Keratinocyte (primary cell): ENCODE measurements around the gene MFF. TPM values are rescaled to one million over a fixed set of nuclear protein-coding genes. Genes with fewer than 3 reads are reported as not detected.

Source experiments
- DNase-seq: peaks from one replicate; pipeline ENCODE4 v3.0.0-alpha.2; 2011; ENCODE audit warnings: low read depth, missing footprints, low spot score
- FAIRE-seq: peaks from 2 replicates; lab custom pipeline; 2011; peaks lifted over from hg19 to GRCh38; lab: Jason Lieb, UNC
- H2AFZ ChIP-seq: 2 replicates; pipeline ENCODE4 v1.6.0; 2012; ENCODE audit warnings: low read length, control low read depth, inconsistent platforms; ENCODE audit not compliant: control insufficient read depth
- H3K27ac ChIP-seq: 2 replicates; pipeline ENCODE4 v1.5.1; 2011; ENCODE audit warnings: low read length; ENCODE audit not compliant: control insufficient read depth, insufficient read depth
- H3K27me3 ChIP-seq: 3 replicates; pipeline ENCODE4 v1.6.0; 2011; ENCODE audit warnings: low read length; ENCODE audit not compliant: control insufficient read depth, insufficient read depth; ENCODE audit errors: extremely low read depth
- H3K36me3 ChIP-seq, 2 experiments: 2 replicates in 1 of 2; 3 replicates in 1 of 2; pipeline ENCODE4 v1.5.1; 2011; ENCODE audit warnings: low read length in 2 of 2, mild to moderate bottlenecking in 1 of 2; ENCODE audit not compliant: control insufficient read depth in 2 of 2, insufficient read depth in 2 of 2; ENCODE audit errors: extremely low read depth in 1 of 2
- H3K4me1 ChIP-seq: 3 replicates; pipeline ENCODE4 v1.5.1; 2011; ENCODE audit warnings: low read length; ENCODE audit not compliant: control insufficient read depth, insufficient read depth; ENCODE audit errors: extremely low read depth
- H3K4me2 ChIP-seq: 3 replicates; pipeline ENCODE4 v1.6.0; 2011; ENCODE audit warnings: low read depth, low read length; ENCODE audit not compliant: control insufficient read depth, insufficient read depth; ENCODE audit errors: extremely low read depth
- H3K4me3 ChIP-seq, 3 experiments: fragments of 200-600 bp in 1 of 3; sonication (generic) in 1 of 3; 2 replicates in 2 of 3; 3 replicates in 1 of 3; pipeline ENCODE4 v1.5.1; 2011 to 2016; ENCODE audit warnings: low read length in 3 of 3, mild to moderate bottlenecking in 3 of 3, control low read depth in 2 of 3, inconsistent platforms in 1 of 3, low read depth in 1 of 3, mixed read lengths in 1 of 3, mixed run types in 1 of 3, moderate library complexity in 1 of 3; ENCODE audit not compliant: control insufficient read depth in 2 of 3, insufficient read depth in 2 of 3; ENCODE audit errors: extremely low read depth in 1 of 3
- H3K79me2 ChIP-seq: 2 replicates; pipeline ENCODE4 v1.6.0; 2012; ENCODE audit warnings: low read length; ENCODE audit not compliant: control insufficient read depth, insufficient read depth
- H3K9ac ChIP-seq: 3 replicates; pipeline ENCODE4 v1.6.0; 2011; ENCODE audit warnings: low read length; ENCODE audit not compliant: control insufficient read depth, insufficient read depth; ENCODE audit errors: extremely low read depth
- H3K9me1 ChIP-seq: 3 replicates; pipeline ENCODE4 v1.6.0; 2011; ENCODE audit warnings: low read length; ENCODE audit not compliant: control insufficient read depth, insufficient read depth; ENCODE audit errors: extremely low read depth
- H3K9me3 ChIP-seq: 2 replicates; pipeline ENCODE4 v1.5.1; 2012; ENCODE audit warnings: low read depth, low read length; ENCODE audit not compliant: control insufficient read depth
- H4K20me1 ChIP-seq: 3 replicates; pipeline ENCODE4 v1.6.0; 2011; ENCODE audit warnings: low read length; ENCODE audit not compliant: control insufficient read depth, insufficient read depth; ENCODE audit errors: extremely low read depth
- CTCF ChIP-seq, 3 experiments: IDR thresholded peaks in 1 of 3; conservative IDR thresholded peaks in 1 of 3; optimal IDR thresholded peaks in 1 of 3; 2 replicates in 2 of 3; 3 replicates in 1 of 3; pipeline versions ENCODE3 to v1.5.1; 2011; ENCODE audit warnings: low read length in 3 of 3, mild to moderate bottlenecking in 3 of 3, moderate library complexity in 2 of 3, control low read depth in 1 of 3, inconsistent platforms in 1 of 3; ENCODE audit not compliant: insufficient read depth in 2 of 3; ENCODE audit errors: extremely low read depth in 1 of 3
- EZH2 ChIP-seq: IDR thresholded peaks from one replicate; pipeline ENCODE4 v1.6.1; 2012; ENCODE audit warnings: inconsistent platforms, mild to moderate bottlenecking, low read length, moderate library complexity
- dilution Hi-C: fragments of 300-500 bp; cut with MboI; formaldehyde crosslinking; loops from one replicate; pipeline ENCODE4 v1.7.0; 2020; ENCODE audit warnings: low sequenced_read_pairs; ENCODE audit not compliant: extremely low pct_ligation_motif_present
- polyA plus RNA-seq, 5 experiments: library from polyadenylated mRNA; depleted of rRNA in 3 of 5; stranded (reverse) in 3 of 5; stranded (forward) in 1 of 5; unstranded in 1 of 5; fragments of >200 nt; gene quantifications; 1 replicate in 1 of 5; 2 replicates in 3 of 5; 3 replicates in 1 of 5; pipeline versions ENCODE4 v1.2.1 to v1.2.3, GENCODE V29; 2011 to 2012; ENCODE audit warnings: missing spikeins in 2 of 5, low read depth in 1 of 5, low replicate concordance in 1 of 5

MFF gene
- polyA plus RNA-seq, 1 donor (not counting 4 experiments of a cell fraction or from before 2014, with no cell fraction given): 72.5 TPM

GRCh38 chr2:227337442-227337841 lies 12.4 kb downstream of the MFF start:
- FAIRE-seq: no peak
- Histone ChIP-seq H3K79me2 (no peaks in the 10 kb centered on the region), H3K4me1 (no peaks in the 10 kb centered on the region), H3K27me3 (no peaks in the 10 kb centered on the region), H2AFZ (no peak overlapping the region), H3K4me3 (no peak overlapping the region), H3K36me3 (peaks cover 7 to 11% of the 10 kb centered on the region in 2 experiments), H3K9me3 (no peaks in the 10 kb centered on the region), H4K20me1 (no peaks in the 10 kb centered on the region), H3K4me2 (no peak overlapping the region), H3K27ac (no peak overlapping the region), H3K9ac (no peak overlapping the region), H3K9me1 (no peaks in the 10 kb centered on the region)
- TF ChIP-seq CTCF (optimal IDR thresholded peaks at IDR 0.05 in 1 of 3, IDR thresholded peaks at IDR 0.05 in 1 of 3, conservative IDR thresholded peaks at IDR 0.05 in 1 of 3; ENCODE audit: extremely low read depth in 1 of 3, insufficient read depth in 2 of 3, low read length in 3 of 3) (no peak), EZH2 (no peak)
- DNase-seq: no peak
- dilution Hi-C loops: no loop called here

- Histone ChIP-seq H3K9ac (no peak overlapping the region), H3K27ac (no peak overlapping the region), H3K9me3 (no peaks in the 10 kb centered on the region), H3K9me1 (no peaks in the 10 kb centered on the region), H3K79me2 (no peaks in the 10 kb centered on the region), H3K4me2 (no peak overlapping the region), H3K4me1 (no peaks in the 10 kb centered on the region), H2AFZ (no peak overlapping the region), H3K36me3 (peaks cover 6 to 7% of the 10 kb centered on the region in 2 experiments), H4K20me1 (no peaks in the 10 kb centered on the region), H3K27me3 (no peaks in the 10 kb centered on the region), H3K4me3 (no peak overlapping the region)
- no peak for DNase-seq
- dilution Hi-C loops: no loop called here
- FAIRE-seq: peak; percentile 13
- TF ChIP-seq EZH2 (no peak), CTCF (optimal IDR thresholded peaks at IDR 0.05 in 1 of 3, IDR thresholded peaks at IDR 0.05 in 1 of 3, conservative IDR thresholded peaks at IDR 0.05 in 1 of 3; ENCODE audit: extremely low read depth in 1 of 3, insufficient read depth in 2 of 3, low read length in 3 of 3) (no peak)
Observed at GRCh38 chr2:227339098-227339599, 14.1 kb downstream of the MFF start.
